Keratinocyte (primary cell): ENCODE measurements around the gene BEAN1. TPM values are rescaled to one million over a fixed set of nuclear protein-coding genes. Genes with fewer than 3 reads are reported as not detected.

Experiments
- DNase-seq: peaks from one replicate; pipeline ENCODE4 v3.0.0-alpha.2; 2011; ENCODE audit warnings: low read depth, missing footprints, low spot score
- FAIRE-seq: peaks from 2 replicates; lab custom pipeline; 2011; peaks lifted over from hg19 to GRCh38; lab: Jason Lieb, UNC
- H2AFZ ChIP-seq: 2 replicates; pipeline ENCODE4 v1.6.0; 2012; ENCODE audit warnings: low read length, control low read depth, inconsistent platforms; ENCODE audit not compliant: control insufficient read depth
- H3K27ac ChIP-seq: 2 replicates; pipeline ENCODE4 v1.5.1; 2011; ENCODE audit warnings: low read length; ENCODE audit not compliant: control insufficient read depth, insufficient read depth
- H3K27me3 ChIP-seq: 3 replicates; pipeline ENCODE4 v1.6.0; 2011; ENCODE audit warnings: low read length; ENCODE audit not compliant: control insufficient read depth, insufficient read depth; ENCODE audit errors: extremely low read depth
- H3K36me3 ChIP-seq, 2 experiments: 2 replicates in 1 of 2; 3 replicates in 1 of 2; pipeline ENCODE4 v1.5.1; 2011; ENCODE audit warnings: low read length in 2 of 2, mild to moderate bottlenecking in 1 of 2; ENCODE audit not compliant: control insufficient read depth in 2 of 2, insufficient read depth in 2 of 2; ENCODE audit errors: extremely low read depth in 1 of 2
- H3K4me1 ChIP-seq: 3 replicates; pipeline ENCODE4 v1.5.1; 2011; ENCODE audit warnings: low read length; ENCODE audit not compliant: control insufficient read depth, insufficient read depth; ENCODE audit errors: extremely low read depth
- H3K4me2 ChIP-seq: 3 replicates; pipeline ENCODE4 v1.6.0; 2011; ENCODE audit warnings: low read depth, low read length; ENCODE audit not compliant: control insufficient read depth, insufficient read depth; ENCODE audit errors: extremely low read depth
- H3K4me3 ChIP-seq, 3 experiments: fragments of 200-600 bp in 1 of 3; sonication (generic) in 1 of 3; 2 replicates in 2 of 3; 3 replicates in 1 of 3; pipeline ENCODE4 v1.5.1; 2011 to 2016; ENCODE audit warnings: low read length in 3 of 3, mild to moderate bottlenecking in 3 of 3, control low read depth in 2 of 3, inconsistent platforms in 1 of 3, low read depth in 1 of 3, mixed read lengths in 1 of 3, mixed run types in 1 of 3, moderate library complexity in 1 of 3; ENCODE audit not compliant: control insufficient read depth in 2 of 3, insufficient read depth in 2 of 3; ENCODE audit errors: extremely low read depth in 1 of 3
- H3K79me2 ChIP-seq: 2 replicates; pipeline ENCODE4 v1.6.0; 2012; ENCODE audit warnings: low read length; ENCODE audit not compliant: control insufficient read depth, insufficient read depth
- H3K9ac ChIP-seq: 3 replicates; pipeline ENCODE4 v1.6.0; 2011; ENCODE audit warnings: low read length; ENCODE audit not compliant: control insufficient read depth, insufficient read depth; ENCODE audit errors: extremely low read depth
- H3K9me1 ChIP-seq: 3 replicates; pipeline ENCODE4 v1.6.0; 2011; ENCODE audit warnings: low read length; ENCODE audit not compliant: control insufficient read depth, insufficient read depth; ENCODE audit errors: extremely low read depth
- H3K9me3 ChIP-seq: 2 replicates; pipeline ENCODE4 v1.5.1; 2012; ENCODE audit warnings: low read depth, low read length; ENCODE audit not compliant: control insufficient read depth
- H4K20me1 ChIP-seq: 3 replicates; pipeline ENCODE4 v1.6.0; 2011; ENCODE audit warnings: low read length; ENCODE audit not compliant: control insufficient read depth, insufficient read depth; ENCODE audit errors: extremely low read depth
- EZH2 ChIP-seq: IDR thresholded peaks from one replicate; pipeline ENCODE4 v1.6.1; 2012; ENCODE audit warnings: inconsistent platforms, mild to moderate bottlenecking, low read length, moderate library complexity
- dilution Hi-C: fragments of 300-500 bp; cut with MboI; formaldehyde crosslinking; loops from one replicate; pipeline ENCODE4 v1.7.0; 2020; ENCODE audit warnings: low sequenced_read_pairs; ENCODE audit not compliant: extremely low pct_ligation_motif_present
- polyA plus RNA-seq, 5 experiments: library from polyadenylated mRNA; depleted of rRNA in 3 of 5; stranded (reverse) in 3 of 5; stranded (forward) in 1 of 5; unstranded in 1 of 5; fragments of >200 nt; gene quantifications; 1 replicate in 1 of 5; 2 replicates in 3 of 5; 3 replicates in 1 of 5; pipeline versions ENCODE4 v1.2.1 to v1.2.3, GENCODE V29; 2011 to 2012; ENCODE audit warnings: missing spikeins in 2 of 5, low read depth in 1 of 5, low replicate concordance in 1 of 5
- TF ChIP-seq, protein P1 (sequence below), 3 experiments: IDR thresholded peaks in 1 of 3; conservative IDR thresholded peaks in 1 of 3; optimal IDR thresholded peaks in 1 of 3; 2 replicates in 2 of 3; 3 replicates in 1 of 3; pipeline versions ENCODE3 to v1.5.1; 2011; ENCODE audit warnings: low read length in 3 of 3, mild to moderate bottlenecking in 3 of 3, moderate library complexity in 2 of 3, control low read depth in 1 of 3, inconsistent platforms in 1 of 3; ENCODE audit not compliant: insufficient read depth in 2 of 3; ENCODE audit errors: extremely low read depth in 1 of 3

BEAN1 gene
- polyA plus RNA-seq, 1 donor (not counting 4 experiments of a cell fraction or from before 2014, with no cell fraction given): 0.24 TPM

DNA sequence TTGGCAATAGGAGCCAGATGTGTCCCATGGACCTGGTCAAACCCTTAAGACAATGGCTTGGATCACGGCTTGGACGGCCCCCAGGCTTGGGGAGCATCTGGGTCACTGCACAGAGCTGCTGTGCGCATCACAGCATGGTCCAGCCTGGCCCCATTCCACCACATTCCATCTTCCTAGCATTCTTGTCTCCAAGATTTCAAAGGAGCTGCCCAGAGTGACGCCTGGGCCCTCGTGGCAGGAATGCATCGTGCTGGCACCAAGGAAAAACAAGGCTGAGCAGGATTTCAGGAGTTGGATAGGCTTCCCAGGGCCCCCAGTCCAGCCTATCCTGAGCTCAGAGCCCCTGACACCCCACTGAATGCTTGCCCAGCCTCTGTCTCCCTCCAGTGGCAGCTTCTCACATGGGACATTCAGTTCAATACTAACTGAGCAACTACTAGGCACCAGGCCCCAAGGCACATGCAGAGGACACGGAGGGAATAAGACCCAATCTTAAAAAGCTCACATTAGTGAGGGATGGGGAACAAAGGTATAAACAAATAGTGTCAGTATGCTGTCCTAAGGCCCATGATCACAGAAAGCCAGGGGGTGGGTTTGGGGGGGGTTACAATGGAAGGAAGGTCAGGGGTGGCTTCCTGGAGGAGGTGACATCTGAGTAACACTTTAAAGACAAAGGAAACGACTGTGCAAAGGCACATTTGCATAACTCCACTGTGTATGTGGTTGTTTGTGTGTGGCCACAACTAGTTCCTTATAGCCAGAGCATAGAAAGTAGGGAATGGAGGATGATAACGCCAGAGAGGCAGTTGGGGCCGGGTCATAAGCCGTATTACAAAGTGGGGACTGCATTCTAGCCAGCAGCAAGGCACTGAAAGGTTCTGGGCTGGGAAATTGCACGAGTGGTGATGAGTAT, 88.8 kb downstream of the BEAN1 start:
- Histone ChIP-seq H3K4me3 (no peak overlapping the region), H3K27ac (peak overlapping the region; percentile 44), H3K9me1 (no peaks in the 10 kb centered on the region), H3K27me3 (no peaks in the 10 kb centered on the region), H3K4me1 (peaks cover 57% of the 10 kb centered on the region), H3K4me2 (peak overlapping the region; percentile 49), H4K20me1 (no peaks in the 10 kb centered on the region), H3K9me3 (no peaks in the 10 kb centered on the region), H2AFZ (no peak overlapping the region), H3K9ac (peak overlapping the region; percentile 42), H3K79me2 (no peaks in the 10 kb centered on the region), H3K36me3 (peaks cover 0 to 5% of the 10 kb centered on the region in 2 experiments)
- dilution Hi-C loops: no loop called here
- TF ChIP-seq, protein P1, sequence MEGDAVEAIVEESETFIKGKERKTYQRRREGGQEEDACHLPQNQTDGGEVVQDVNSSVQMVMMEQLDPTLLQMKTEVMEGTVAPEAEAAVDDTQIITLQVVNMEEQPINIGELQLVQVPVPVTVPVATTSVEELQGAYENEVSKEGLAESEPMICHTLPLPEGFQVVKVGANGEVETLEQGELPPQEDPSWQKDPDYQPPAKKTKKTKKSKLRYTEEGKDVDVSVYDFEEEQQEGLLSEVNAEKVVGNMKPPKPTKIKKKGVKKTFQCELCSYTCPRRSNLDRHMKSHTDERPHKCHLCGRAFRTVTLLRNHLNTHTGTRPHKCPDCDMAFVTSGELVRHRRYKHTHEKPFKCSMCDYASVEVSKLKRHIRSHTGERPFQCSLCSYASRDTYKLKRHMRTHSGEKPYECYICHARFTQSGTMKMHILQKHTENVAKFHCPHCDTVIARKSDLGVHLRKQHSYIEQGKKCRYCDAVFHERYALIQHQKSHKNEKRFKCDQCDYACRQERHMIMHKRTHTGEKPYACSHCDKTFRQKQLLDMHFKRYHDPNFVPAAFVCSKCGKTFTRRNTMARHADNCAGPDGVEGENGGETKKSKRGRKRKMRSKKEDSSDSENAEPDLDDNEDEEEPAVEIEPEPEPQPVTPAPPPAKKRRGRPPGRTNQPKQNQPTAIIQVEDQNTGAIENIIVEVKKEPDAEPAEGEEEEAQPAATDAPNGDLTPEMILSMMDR (optimal IDR thresholded peaks at IDR 0.05 in 1 of 3, IDR thresholded peaks at IDR 0.05 in 1 of 3, conservative IDR thresholded peaks at IDR 0.05 in 1 of 3; ENCODE audit: extremely low read depth in 1 of 3, insufficient read depth in 2 of 3, low read length in 3 of 3): peak; percentile 49 to 71 (median 54)
- TF ChIP-seq EZH2: no peak
- no peak for DNase-seq
- no peak for FAIRE-seq

DNA sequence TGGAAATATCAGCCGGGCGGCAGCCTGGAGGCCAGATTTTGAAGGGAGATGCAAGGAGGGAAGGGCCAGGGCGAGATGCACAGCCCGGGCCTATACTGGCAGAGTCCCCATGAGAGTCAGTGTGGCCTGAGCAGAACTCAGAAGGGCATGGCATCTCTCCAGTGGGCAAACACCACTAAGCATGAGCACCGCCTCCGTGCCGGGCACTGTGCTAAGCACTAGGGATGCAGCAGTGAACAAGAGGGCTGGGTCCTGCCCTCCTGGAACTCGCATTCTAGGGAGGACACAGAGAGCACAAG, 89.4 kb downstream of the BEAN1 start:
- no peak overlapping the region for H2AFZ ChIP-seq
- dilution Hi-C loops: no loop called here
- H3K27ac ChIP-seq: peak overlapping the region; percentile 44

More for the DNA sequence above, 89.4 kb downstream of the BEAN1 start:
- FAIRE-seq (no peak), DNase-seq (no peak)
- H3K36me3 ChIP-seq: peaks cover 0 to 5% of the 10 kb centered on the region in 2 experiments
- no peak for TF ChIP-seq EZH2
- TF ChIP-seq, protein P1 (optimal IDR thresholded peaks at IDR 0.05 in 1 of 3, IDR thresholded peaks at IDR 0.05 in 1 of 3, conservative IDR thresholded peaks at IDR 0.05 in 1 of 3; ENCODE audit: extremely low read depth in 1 of 3, insufficient read depth in 2 of 3, low read length in 3 of 3): no peak
- no peak overlapping the region for H3K4me3 ChIP-seq
- H3K4me1 ChIP-seq: peaks cover 57% of the 10 kb centered on the region
- H3K9me3 ChIP-seq: no peaks in the 10 kb centered on the region
- peak overlapping the region; percentile 42 for H3K9ac ChIP-seq
- H3K79me2 ChIP-seq: no peaks in the 10 kb centered on the region
- H3K9me1 ChIP-seq: no peaks in the 10 kb centered on the region
- no peaks in the 10 kb centered on the region for H3K27me3 ChIP-seq
- no peaks in the 10 kb centered on the region for H4K20me1 ChIP-seq
- peak overlapping the region; percentile 49 for H3K4me2 ChIP-seq
